Heart left ventricle (tissue), 13 donors: Measurements from ENCODE around the gene UPK3BL2.
"Not testable (repeated sequence)": the region's sequence is repeated elsewhere in the genome, so short reads cannot be mapped to it uniquely, and the experiment has no call there.

Experiments used
- POLR2A ChIP-seq, 2 donors: fragments of 450-650 bp; IDR thresholded peaks; one replicate each; pipeline ENCODE4 v1.6.1; 2017; ENCODE audit warnings: antibody characterized with exemption in 2 of 2, mild to moderate bottlenecking in 2 of 2, moderate library complexity in 2 of 2
- TF ChIP-seq, protein P1 (sequence below), 12 donors: fragments of 200-600 bp; sonication (generic) in 4 of 12; IDR thresholded peaks; one replicate each; pipeline versions ENCODE4 v1.5.0 to v1.8.0; 2018 to 2022; ENCODE audit warnings: antibody characterized with exemption in 12 of 12, mild to moderate bottlenecking in 5 of 12
- donor health status: ischemic (EF 13 %, LVEDD 7.1; RV severe dilation, severe dysfunction).
- donor health status: DM: no; HTN: yes; CAD: no.
- donor health status: DM: no; HTN: no; CAD: no.
- donor health status: ischemic (EF 25% LVEDD 6.9; RV normal size, moderate dysfunction).
- donor health status: ischemic (EF 25% LVEDD 5.7; RV mildly dilated, moderate dysfunction).
- donor health status: ischemic (EF 35%, LVEDD 5.7; RV mildly dilated, moderate dysfunction).
- donor health status: nonischemic (EF 11% LVEDD 7.7; RV severe dilation, severe dysfunction).
- donor health status: DM: yes; HTN: yes; CAD: no.
- donor health status: PGD.
- donor health status: ischemic (EF 29% LVEDD 5.4; RV normal size, mild dysfunction).
- donor health status: nonischemic (EF 23%, LVEDD 6.1; RV moderate dilation, normal function).

DNA sequence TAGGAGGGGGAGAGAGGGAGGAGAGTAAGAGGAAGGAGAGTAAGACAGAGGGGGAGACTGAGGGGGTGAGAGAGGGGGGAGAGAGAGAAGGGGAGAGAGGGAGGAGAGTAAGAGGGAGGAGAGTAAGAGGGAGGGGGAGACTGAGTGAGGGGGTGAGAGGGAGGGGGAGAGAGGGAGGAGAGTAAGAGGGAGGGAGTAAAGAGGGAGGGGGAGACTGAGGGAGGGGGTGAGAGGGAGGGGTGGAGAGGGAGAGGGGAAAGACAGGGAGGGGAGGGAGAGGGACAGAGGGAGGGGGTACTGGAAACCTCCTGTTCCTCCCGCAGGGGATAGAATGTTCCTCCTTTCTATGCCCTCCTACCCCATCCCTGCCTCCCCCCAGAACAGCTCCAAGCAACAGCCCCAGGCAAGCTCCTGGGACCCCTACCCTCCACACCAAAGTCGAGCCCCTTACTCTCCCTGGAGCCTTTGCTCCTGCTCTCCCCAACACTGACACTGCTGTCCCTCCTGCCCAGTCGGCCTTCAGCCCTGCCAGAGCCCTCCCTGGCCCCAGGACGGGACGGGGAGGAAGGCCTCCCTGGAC is 30.8 kb downstream of the UPK3BL2 start:
- TF ChIP-seq, protein P1, sequence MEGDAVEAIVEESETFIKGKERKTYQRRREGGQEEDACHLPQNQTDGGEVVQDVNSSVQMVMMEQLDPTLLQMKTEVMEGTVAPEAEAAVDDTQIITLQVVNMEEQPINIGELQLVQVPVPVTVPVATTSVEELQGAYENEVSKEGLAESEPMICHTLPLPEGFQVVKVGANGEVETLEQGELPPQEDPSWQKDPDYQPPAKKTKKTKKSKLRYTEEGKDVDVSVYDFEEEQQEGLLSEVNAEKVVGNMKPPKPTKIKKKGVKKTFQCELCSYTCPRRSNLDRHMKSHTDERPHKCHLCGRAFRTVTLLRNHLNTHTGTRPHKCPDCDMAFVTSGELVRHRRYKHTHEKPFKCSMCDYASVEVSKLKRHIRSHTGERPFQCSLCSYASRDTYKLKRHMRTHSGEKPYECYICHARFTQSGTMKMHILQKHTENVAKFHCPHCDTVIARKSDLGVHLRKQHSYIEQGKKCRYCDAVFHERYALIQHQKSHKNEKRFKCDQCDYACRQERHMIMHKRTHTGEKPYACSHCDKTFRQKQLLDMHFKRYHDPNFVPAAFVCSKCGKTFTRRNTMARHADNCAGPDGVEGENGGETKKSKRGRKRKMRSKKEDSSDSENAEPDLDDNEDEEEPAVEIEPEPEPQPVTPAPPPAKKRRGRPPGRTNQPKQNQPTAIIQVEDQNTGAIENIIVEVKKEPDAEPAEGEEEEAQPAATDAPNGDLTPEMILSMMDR (IDR thresholded peaks at IDR 0.05) = not testable (repeated sequence)
- not testable (repeated sequence) for TF ChIP-seq POLR2A (IDR thresholded peaks at IDR 0.05)
